NCI-H1417 treated with DMSO at 0.1 percent for 48 hours (cell line): ENCODE data around the gene TP73.

Experiments used
- DNase-seq: peaks from one replicate; lab custom pipeline; 2025; lab: John Stamatoyannopoulos, UW

Gene TP73

DNA sequence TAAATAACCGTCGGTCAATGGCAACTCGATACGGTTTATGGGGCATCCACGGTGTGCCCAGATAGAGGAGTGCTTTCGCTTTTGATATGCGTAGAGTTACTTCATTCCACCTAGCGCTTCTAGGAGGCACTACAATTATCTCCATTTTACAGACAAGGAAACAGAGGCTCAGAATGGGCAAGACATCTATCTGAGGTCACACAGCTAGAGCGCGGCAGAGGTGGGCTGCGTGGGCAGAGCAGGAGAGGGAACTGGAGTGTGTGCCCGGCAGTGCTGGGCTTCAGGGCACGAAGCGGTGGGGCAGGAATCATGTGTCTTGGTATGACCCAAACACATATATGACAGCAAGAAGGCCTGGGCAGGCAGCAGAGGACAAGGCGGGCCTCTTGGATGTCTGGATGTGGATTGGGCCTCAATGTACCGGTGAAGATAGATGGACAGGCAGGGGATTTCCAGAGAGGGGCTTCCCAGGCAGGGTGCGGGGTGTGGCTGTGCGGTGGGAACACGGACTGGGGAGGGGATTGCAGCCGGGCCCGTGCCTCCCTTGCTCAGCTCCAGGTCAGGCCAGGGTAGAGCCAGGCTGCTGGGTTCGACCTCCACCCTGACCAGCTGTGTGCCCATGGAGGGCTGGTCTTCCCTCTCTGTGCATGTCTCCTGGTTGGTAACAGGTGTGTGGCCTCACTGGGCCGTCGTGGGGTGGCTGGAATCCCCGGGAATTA is 21.2 kb downstream of the TP73 start:
- DNase-seq, result no peak

DNA sequence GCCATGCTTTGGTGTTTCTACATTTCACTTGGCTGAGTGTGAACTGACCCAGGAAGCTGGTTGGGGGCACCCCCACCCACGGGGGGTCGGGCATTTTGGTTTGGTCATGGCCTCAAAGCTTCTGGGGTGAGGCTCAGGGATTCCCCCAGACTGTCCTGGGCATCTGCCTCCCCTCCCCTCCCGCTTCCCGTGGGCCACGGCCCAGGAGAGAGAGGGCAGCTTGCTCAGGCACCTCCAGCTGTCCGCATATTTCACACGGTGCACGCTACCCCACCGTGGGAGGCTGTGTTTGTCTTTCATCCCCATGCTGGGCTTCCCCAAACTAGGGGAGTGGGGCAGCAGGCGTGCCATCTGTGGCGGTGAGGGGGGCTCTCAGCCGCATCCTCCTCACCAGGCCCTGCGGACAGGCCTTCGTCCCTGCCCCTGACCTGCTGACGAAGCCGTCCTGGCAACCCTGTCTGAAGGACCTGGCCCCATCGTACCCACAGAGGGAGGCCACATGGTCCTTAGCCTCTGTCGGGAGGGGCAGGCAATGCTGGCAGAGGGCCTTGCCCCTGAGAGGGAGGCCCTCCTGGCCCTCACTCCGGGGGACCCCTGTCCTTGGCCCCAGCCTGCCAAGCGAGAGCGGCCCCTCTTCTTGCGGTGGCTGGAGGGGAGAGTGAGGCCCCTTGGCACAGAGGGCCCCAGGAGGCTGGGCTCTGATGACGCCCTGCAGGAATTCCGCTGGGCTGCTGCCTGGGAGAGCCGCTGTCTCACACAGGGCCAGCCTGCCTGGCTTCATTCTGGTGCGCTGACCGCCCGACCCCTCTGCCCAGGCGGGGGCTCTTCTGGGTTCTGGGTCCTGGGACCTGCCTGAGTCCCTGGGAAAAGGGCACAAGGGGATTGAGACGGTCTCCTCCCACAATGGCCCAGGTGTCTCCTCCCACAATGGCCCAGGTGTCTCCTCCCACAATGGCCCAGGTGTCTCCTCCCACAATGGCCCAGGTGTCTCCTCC is 22.1 kb downstream of the TP73 start:
- no peak for DNase-seq

DNA sequence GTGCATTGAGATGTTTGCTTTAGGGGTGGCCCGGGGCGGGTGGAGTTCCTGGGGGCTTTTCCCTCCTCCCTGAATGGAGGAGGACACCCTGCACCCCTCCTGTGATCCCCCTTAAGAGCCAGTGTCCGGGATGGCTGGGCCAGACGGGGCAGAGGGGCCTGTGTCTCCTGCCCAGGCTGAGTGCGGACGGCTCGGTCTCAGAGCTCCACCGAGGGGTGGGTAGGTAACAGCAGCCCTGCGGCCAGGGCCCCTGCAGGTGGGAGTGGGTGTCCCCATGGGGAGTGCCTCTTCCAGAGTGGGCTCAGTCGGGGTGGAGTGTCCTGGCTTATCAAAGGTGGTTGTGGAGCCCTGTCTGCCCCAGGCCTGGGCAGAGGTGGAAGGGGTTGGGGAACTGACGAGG is 23.1 kb downstream of the TP73 start:
- no peak for DNase-seq

DNA sequence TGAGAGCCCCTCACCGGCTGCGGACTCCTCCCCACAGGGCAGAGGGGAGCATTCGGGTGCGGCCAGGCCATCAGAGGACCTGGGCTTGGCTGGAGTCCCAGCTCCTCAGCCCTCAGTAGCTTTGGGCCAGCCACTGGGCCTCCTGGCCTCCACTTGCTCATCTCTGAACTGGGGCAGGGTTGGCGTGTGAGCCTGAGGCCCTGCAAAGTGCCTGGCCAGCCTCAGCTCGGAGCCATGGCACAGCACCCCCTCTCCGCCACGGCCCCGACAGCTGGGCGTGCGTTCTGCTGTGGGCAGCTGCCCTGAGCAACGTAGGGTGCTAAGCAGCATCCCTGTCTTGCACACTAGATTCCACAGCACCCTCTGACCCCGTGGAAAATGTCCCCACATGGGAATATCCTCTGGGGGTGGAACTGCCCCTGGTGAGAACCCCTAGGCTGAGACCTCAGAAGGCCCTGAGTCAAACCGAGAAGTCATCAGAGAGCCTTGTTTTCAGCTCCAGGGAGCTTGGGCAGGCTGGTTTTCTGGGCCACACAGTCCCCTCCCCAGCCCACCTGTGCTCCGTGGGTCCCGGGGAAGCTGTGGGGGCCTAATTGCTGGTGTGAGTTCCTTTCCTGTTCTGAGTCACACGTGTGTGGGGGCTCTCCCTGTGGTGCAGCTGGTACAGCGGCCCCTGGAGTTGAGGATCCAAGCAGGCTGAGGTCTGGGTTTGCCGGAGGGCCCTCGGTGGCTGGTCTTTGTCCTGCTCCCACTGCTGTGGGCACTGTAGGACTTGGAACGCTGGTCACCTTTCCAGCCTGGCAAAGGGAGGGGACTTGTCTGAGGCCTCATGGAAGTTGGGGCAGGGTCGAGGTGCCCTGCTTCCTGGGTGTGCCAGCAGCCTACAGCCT is 24.5 kb downstream of the TP73 start:
- no peak for DNase-seq

DNA sequence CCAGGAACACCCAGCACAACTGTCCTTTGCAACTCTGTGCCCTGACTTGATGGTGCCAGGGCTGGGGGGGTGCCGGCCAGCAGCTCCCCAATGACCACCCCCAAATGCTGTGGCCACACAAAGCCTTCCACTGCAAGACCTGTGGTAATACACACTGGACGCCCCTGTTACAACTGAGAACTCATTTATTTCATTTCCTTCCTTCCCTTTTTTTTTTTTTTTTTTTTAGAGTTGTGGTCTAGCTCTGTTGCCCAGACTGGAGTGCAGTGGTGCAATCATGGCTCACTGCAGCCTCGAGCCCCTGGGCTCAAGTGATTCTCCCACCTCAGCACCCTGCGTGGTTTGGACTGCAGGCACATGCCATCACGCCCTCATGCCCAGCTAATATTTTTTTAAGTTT is 25.2 kb downstream of the TP73 start:
- DNase-seq, result no peak

DNA sequence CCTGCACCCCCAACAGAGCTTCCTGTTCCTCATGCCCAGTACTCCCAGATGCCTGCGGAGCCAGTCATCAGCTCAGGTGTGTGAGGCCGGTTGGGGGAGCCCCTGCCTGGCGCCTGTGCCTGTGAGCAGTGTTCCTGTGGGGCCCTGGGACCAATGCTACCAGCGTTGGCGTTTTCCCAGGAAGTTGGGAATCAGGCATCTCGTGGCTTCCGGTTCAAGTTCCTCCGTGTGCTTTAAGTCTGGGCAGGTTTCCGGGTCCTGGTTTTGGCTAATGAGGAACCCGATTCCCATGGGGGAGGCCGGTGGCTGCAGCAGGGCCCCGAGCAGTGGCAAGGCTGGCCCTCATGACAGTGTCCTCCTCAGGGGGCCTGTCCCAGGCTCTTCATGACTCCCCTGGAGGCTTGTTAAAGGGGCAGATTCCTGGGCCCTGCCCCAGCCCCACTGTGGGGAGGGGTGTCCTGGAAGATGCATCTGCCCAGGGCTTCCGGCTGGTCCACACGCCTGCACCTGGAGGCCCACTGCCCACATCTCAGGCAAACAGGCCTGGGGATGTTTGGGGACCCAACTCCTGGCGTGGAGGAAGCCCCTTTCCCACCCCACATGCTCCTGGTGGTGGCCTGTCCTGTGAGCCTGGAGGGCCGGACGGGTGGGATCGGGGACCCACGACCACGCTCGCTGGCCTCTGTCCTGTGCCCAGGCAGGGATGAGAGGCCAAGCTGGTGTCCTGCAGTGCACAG is 26.2 kb downstream of the TP73 start:
- no peak for DNase-seq

DNA sequence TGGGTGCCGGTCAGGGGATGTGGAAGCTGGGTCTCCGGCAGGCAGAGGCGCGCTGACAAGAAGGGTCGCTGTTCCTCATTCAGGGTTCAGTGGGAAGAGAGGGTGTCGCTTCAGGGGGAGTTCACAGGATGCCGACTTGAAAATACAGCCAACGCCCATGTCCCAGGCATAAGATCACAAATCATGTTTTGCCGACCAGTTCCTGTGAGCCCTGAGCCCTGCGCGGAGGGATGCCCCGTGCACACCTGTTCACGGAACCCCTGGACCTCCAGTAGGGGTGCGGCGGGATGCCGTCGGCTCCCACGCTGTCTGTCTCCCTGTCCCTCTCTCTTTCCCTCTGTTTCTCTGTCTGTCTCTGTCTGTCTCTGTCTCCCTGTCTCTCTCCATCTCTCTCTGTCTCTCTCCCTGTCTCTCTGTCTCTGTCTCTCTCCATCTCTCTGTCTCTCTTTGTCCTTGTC is 26.8 kb downstream of the TP73 start:
- DNase-seq, result no peak

DNA sequence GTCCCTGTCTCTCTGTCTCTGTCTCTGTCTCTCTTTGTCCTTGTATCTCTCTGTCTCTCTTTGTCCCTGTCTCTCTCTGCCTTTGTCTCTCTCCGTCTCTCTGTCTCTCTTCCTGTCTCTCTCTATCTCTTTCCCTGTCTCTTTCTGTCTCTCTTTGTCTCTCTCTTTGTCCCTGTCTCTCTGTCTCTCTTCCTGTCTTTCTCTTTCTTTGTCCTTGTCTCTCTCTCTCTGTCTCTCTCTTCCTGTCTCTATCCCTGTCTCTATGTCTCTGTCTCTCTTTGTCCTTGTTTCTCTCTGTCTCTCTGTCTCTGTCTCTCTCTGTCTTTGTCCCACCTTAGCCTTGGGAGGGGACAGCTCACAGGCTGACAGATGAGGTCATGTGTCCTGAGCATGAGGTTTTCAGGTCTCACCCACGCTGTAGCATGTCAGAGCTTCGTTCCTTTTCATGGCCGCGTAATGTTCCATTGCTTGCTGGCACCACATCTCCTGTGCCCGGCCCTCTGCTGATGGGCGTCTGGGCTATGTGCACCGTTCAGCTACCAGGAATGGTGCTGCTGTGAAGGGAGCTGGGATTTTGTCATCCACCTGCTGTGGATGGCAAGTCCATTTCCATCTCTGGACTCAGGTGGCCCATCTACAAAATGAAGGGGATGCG is 27.6 kb downstream of the TP73 start:
- no peak for DNase-seq

DNA sequence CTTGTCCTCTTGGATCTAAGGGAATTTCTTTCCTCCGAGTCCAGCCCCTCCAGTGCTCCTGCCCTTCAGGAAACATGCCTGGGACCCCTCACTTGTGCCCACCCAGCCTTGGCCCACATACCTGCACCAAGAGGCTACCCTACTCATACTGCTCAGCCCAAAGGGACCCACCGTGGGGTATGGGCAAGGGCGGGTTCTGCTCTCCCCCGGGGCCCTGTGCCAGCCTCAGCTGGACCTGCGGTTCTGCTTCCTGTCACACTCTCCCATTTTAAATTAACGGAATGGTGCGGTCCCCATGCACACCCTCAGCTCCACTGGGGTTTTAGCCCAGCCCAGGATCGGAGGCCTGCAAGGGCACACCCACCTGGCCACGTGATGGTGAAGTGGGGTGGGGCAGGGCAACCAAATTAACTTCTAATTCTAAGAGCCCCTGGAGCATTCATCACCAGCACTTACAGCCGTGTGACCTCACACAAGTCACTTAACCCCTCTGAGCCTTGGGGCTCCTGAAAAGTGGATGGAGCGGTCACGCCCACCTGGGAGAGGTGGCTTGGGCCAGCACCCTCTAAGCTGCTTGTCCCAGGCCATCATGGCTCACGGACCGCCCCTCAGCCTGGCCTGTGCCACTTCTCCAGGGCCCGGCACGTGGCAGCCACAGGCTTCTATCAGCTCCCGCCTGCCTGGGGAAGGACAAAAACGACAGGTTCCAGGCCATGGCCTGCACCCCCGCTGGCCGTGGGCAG is 28.3 kb downstream of the TP73 start:
- DNase-seq, result no peak

DNA sequence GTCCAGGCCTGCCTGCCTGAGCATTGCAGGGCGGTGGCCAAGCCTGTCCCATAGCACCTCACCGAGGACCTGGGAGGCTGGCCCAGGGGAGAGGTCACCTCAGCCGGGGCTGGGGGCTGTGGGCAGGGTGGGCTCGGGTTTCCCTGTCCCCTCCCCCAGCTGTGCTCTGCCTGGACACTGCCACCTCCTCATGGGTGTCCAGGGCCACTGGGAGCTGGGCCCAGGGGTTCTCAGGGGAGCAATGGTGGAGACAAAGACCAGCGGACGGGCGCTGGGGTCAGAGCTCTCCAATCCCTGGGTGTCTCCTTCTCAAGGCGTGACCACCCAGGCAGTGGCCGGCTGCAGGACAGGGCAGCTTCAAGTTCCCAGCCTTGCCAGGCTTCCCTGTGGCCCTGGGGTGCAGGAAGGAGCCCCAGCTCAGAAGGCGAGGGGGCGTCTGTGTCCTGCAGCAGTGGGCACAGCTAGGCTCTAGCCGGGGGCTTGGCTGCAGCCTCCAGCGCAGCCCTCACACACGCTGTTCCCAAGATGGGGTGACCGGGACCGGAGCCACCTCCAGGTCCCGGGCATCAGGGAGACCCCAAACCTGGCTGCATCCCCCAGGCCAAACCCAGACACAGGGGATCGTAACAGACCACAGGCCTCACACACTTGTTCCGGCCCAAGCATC is 29.0 kb downstream of the TP73 start:
- no peak for DNase-seq

DNA sequence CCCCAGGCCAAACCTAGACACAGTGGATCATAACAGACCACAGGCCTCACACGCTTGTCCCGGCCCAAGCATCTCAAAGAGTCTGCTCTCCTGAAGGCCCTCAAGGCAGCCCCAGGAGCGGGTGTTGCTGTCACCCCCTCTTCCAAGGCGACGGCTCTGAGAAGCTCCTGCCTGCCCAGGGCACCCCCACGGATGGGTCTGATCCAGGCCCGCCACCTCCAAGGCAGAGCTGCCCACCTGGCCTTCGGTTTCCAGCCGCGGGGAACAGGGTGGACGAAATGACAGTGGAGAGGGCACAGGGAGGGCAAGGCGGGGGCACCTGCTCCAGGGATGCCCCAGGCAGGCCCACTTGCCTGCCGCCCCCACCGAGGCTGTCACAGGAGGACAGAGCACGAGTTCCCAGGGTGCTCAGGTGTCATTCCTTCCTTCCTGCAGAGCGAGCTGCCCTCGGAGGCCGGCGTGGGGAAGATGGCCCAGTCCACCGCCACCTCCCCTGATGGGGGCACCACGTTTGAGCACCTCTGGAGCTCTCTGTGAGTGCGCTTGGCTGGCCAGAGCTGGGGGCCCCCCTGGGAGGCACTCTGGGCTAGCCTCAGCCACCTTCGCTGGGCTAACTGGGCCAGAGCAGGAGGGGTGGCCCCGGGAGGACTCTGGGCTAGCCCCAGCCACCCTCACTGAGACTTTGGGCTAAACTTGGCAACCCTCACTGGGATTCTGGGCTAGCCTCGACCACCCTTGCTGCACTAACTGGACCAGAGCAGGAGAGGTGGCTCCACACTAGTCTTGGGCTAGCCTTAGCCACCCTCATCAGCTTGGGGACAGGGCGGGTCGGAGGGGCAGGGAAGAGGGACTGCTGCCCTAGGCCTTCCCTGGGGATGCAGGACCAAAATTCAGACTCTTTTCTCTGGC is 29.8 kb downstream of the TP73 start:
- no peak for DNase-seq

DNA sequence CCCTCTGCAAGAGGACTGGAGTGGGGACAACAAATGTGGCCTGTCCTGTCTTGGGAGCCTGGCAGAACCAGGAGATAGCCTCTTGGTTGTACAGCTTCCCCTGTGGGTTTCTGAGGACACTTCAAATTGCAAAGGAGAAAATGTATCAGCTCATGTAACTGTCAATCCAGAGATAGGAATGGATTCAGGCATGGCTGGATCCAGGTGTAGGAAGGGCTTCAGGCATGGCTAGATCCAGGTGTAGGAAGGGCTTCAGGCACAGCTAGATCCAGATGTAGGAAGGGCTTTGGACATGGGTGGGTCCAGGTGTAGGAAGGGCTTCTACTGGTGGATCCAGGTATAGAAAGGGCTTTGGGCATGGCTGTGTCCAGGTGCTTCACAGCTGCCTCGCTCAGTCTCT is 30.9 kb downstream of the TP73 start:
- no peak for DNase-seq

DNA sequence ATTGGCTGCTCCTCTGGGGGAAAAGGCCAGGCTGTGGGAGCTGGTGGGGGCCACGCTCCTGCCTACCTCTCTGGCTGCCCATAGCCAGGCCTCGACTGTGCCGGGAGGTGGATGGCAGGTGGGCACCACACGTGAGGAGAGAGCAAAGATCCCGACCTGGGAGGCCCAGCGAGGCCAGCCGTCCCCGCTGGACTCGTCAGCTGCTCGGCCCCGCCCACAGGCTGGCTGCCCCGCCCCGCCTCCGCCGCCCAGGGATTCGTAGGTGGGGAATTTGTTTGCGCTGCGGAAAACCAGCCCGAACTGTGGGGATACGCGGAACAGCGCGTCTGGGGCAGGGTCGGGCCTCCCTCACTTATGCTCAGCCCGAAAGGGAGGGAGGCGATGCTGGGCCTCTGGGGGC is 31.7 kb downstream of the TP73 start:
- DNase-seq, result no peak

DNA sequence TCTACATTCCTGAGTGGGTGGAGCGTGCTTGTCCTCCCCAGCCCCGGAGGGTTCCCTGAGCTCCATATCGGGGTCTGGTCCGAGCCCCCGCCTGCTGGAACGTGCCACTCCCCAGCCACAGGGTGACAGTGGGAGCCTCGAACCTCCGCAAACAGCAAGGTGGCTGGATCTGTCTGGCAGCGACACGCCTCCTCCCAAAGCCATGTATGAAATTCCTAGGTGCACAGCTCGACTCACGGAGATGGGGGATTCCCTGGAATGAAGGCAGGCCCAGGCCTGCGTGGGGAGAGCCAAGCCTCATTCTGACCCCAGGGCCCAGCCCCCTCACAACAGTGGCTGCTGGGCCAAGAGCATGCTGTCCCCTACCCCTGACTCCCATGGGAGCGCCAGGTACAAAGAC is 32.9 kb downstream of the TP73 start:
- DNase-seq, result no peak

DNA sequence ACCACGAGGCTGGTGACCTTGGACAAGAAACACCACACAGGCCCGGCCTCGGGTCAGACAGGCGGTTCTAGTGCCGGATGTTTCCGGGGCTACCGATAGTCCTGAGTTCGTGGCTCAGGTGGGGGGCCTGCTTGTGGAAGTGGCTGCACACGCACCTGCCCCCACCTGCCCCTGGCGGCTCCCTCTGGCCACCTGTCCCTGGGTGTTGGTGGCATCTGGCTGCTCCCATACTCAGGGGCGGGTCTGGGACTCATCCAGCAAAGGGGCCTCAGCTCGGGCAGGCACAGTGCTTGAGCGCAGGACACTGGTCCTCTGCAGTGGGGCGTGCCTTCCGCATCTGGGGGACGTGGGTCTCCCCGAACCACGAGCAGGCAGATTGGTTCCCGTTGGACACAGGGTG is 33.6 kb downstream of the TP73 start:
- no peak for DNase-seq

DNA sequence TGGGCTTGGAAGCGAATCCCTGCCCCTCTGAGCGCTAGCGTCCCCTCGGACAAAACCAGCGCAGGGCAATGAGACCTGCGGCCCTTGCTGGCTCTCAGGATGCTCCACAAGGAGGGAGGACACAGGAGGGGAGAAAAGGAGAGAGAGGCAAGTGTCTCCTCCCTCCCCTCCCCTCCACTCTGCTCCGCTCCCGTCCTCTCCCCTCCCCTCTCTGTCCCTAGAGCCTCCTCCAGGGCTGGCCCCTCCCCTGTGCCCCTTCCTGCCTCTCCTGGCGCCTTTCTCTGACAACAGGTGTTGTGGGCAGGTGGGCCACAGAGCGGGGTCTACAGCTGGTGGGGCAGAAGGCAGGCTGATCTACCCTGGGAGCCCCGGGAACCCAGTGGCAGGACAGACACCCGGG is 35.2 kb downstream of the TP73 start:
- DNase-seq, result no peak

DNA sequence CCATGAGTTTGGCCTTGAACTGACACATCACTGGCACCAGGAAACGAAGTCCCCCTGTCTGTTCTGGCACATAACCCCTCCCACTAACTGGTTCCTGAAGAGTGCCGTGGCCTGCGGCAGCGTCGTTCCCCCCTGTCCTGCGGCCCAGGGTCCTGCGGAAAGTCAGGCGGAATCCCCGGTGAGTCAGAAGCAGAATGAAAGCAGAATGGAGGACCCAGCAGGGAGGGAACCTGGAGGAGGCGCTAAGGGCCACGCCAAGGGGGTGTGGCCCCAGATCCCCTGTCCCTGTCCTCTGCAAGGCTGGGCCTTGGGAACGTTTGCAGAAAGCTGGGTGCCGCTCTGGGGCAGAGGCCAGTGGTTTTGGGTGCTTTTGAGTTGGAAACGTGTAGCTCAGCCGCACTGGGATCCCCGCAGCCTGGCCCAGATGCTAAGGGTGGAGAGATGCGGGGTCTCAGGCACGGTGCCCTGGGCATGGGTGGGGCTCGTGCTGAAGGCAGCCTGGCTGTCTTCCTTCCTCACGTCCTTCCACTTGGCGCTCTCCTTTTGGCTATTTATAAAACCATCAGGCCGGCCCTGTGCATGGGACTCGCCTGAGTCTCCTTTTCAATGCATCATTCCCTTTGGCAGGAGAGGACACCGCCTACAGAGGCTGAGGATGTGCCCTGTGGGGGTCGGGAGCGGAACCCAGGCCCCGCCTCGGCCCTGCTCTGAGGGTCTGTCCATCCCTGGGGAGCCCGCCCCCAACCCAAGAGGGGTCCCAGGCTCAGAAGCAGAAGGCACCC is 36.2 kb downstream of the TP73 start:
- DNase-seq, result no peak
